Upper lobe of left lung (tissue), 6 donors: ENCODE measurements around the gene DNAJB6. TPM values are rescaled to one million over a fixed set of nuclear protein-coding genes. Genes with fewer than 3 reads are reported as not detected.
A peak's percentile ranks its signal among the peaks of the same experiment; 100 is the strongest.

Source experiments
- ATAC-seq, 2 donors: fragments of 200-7000 bp; cut with Tn5 transposase; one replicate each; pipeline ENCODE4 v1.9.1; 2022; ENCODE audit warnings: mild to moderate bottlenecking in 2 of 2, moderate library complexity in 2 of 2; ENCODE audit not compliant: low FRiP score in 2 of 2
- DNase-seq, 2 donors: peaks; one replicate each; pipeline ENCODE4 v3.0.0-alpha.2; 2019 to 2020
- H3K27ac ChIP-seq, 4 donors: fragments of 200-600 bp; sonication (generic); one replicate each; pipeline ENCODE4 v1.5.1; 2016 to 2019
- H3K27me3 ChIP-seq, 4 donors: fragments of 200-600 bp; sonication (generic); one replicate each; pipeline ENCODE4 v1.5.1; 2017 to 2019
- H3K36me3 ChIP-seq, 4 donors: fragments of 200-600 bp; sonication (generic); one replicate each; pipeline ENCODE4 v1.5.1; 2016 to 2019
- H3K4me1 ChIP-seq, 4 donors: fragments of 200-600 bp; sonication (generic); one replicate each; pipeline ENCODE4 v1.5.1; 2018 to 2019
- H3K4me3 ChIP-seq, 4 donors: fragments of 200-600 bp; sonication (generic); one replicate each; pipeline ENCODE4 v1.5.1; 2017 to 2019; ENCODE audit warnings: mild to moderate bottlenecking in 2 of 4, moderate library complexity in 1 of 4
- H3K9me3 ChIP-seq, 4 donors: fragments of 200-600 bp; sonication (generic); one replicate each; pipeline ENCODE4 v1.5.1; 2018 to 2019
- CTCF ChIP-seq, 6 experiments: fragments of 450-650 bp in 4 of 6; fragments of 200-600 bp in 2 of 6; sonication (generic) in 2 of 6; IDR thresholded peaks; one replicate each; pipeline ENCODE4 v1.5.1; 2016 to 2019; ENCODE audit warnings: antibody characterized with exemption in 6 of 6
- EP300 ChIP-seq, 4 donors: sonication (generic); formaldehyde crosslinking; IDR thresholded peaks; one replicate each; pipeline ENCODE4 v1.5.1; 2017; ENCODE audit warnings: antibody characterized with exemption in 4 of 4, control low read depth in 2 of 4
- POLR2A ChIP-seq, 4 donors: fragments of 450-650 bp; IDR thresholded peaks; one replicate each; pipeline ENCODE4 v1.5.1; 2016 to 2017; ENCODE audit warnings: antibody characterized with exemption in 4 of 4, mild to moderate bottlenecking in 2 of 4
- POLR2AphosphoS5 ChIP-seq, 2 donors: sonication (generic); formaldehyde crosslinking; IDR thresholded peaks; one replicate each; pipeline ENCODE4 v1.5.1; 2017; ENCODE audit warnings: antibody characterized with exemption in 2 of 2
- WGBS, 2 donors: methylation state at CpG; one replicate each; pipeline ENCODE4 v1.1.5; 2017 to 2018; 5-methylcytosine and 5-hydroxymethylcytosine counted together
- total RNA-seq, 6 donors: library from RNA; depleted of rRNA in 4 of 6; stranded (reverse); fragments of >200 nt in 4 of 6; gene quantifications; one replicate each; pipeline versions ENCODE4 v1.1.0 to v1.2.1, GENCODE V29; 2016 to 2021
- donor health status: DM: no; HTN: no; CAD: no; lungs with moderate emphysema.
- donor health status: DM: no; HTN: yes; CAD: no; lungs with severe emphysema.

The DNAJB6 gene
- total RNA-seq, 6 donors from 2014 or later: 64.1 to 99.6 (median 83.0) TPM

- no peak for DNase-seq
- TF ChIP-seq POLR2AphosphoS5 (IDR thresholded peaks at IDR 0.05) (no peak), POLR2A (IDR thresholded peaks at IDR 0.05) (no peak), EP300 (IDR thresholded peaks at IDR 0.05) (no peak), CTCF (IDR thresholded peaks at IDR 0.05) (no peak)
- H3K27me3 ChIP-seq: no peaks in the 10 kb centered on the region
- H3K36me3 ChIP-seq: no peaks in the 10 kb centered on the region
- peaks cover 32 to 79% (median 48%) of the 10 kb centered on the region in 4 donors for H3K4me1 ChIP-seq
- 84 to 90% methylated on average over 11 of the region's 11 CpGs for WGBS, 2 donors
- no peaks in the 10 kb centered on the region for H3K9me3 ChIP-seq
- peak in 1 of 2 donors; percentile 89 for ATAC-seq
- H3K27ac ChIP-seq: no peak overlapping the region
- no peak overlapping the region for H3K4me3 ChIP-seq
These were observed 10.6 kb downstream of the DNAJB6 start for GRCh38 chr7:157347217-157347904.

GRCh38 chr7:157348548-157348947, 11.7 kb downstream of the DNAJB6 start:
- TF ChIP-seq CTCF (IDR thresholded peaks at IDR 0.05) (no peak), POLR2A (IDR thresholded peaks at IDR 0.05) (no peak)
- 85% methylated on average over 11 of the region's 11 CpGs for WGBS, 2 donors

GRCh38 chr7:157352516-157352915, 15.7 kb downstream of the DNAJB6 start:
- H3K9me3 ChIP-seq: no peaks in the 10 kb centered on the region
- no peaks in the 10 kb centered on the region for H3K27me3 ChIP-seq
- no peaks in the 10 kb centered on the region for H3K36me3 ChIP-seq
- peaks cover 46 to 80% (median 61%) of the 10 kb centered on the region in 4 donors for H3K4me1 ChIP-seq
- WGBS, 2 donors: 44 to 69% methylated on average over 6 of the region's 6 CpGs
- DNase-seq (no peak), ATAC-seq (no peak)
- H3K4me3 ChIP-seq: no peak overlapping the region
- H3K27ac ChIP-seq: peak overlapping the region in 2 of 4 donors; percentile 22 to 45
- TF ChIP-seq POLR2AphosphoS5 (IDR thresholded peaks at IDR 0.05) (no peak), CTCF (IDR thresholded peaks at IDR 0.05) (no peak), EP300 (IDR thresholded peaks at IDR 0.05) (no peak)

More at GRCh38 chr7:157348548-157348947, 11.7 kb downstream of the DNAJB6 start:
- DNase-seq: no peak
- no peak for ATAC-seq
- Histone ChIP-seq H3K4me1 (peaks cover 38 to 79% (median 56%) of the 10 kb centered on the region in 4 donors), H3K9me3 (no peaks in the 10 kb centered on the region), H3K27me3 (no peaks in the 10 kb centered on the region), H3K36me3 (no peaks in the 10 kb centered on the region), H3K4me3 (no peak overlapping the region), H3K27ac (no peak overlapping the region)

GRCh38 chr7:157355784-157356511, 19.1 kb downstream of the DNAJB6 start:
- H3K4me3 ChIP-seq: no peak overlapping the region
- TF ChIP-seq POLR2AphosphoS5 (IDR thresholded peaks at IDR 0.05) (no peak), EP300 (IDR thresholded peaks at IDR 0.05) (no peak), CTCF (IDR thresholded peaks at IDR 0.05) (no peak), POLR2A (IDR thresholded peaks at IDR 0.05) (no peak)
- WGBS, 2 donors: 61 to 64% methylated on average over 12 to 15 of the region's 15 CpGs
- H3K9me3 ChIP-seq: no peaks in the 10 kb centered on the region
- no peaks in the 10 kb centered on the region for H3K27me3 ChIP-seq
- peak in 1 of 2 donors; percentile 16 for ATAC-seq
- DNase-seq: peak in 1 of 2 donors; percentile 22
- peaks cover 32 to 60% (median 48%) of the 10 kb centered on the region in 4 donors for H3K4me1 ChIP-seq
- H3K27ac ChIP-seq: peak overlapping the region in 1 of 4 donors; percentile 11
- peaks cover 0 to 25% (median 20%) of the 10 kb centered on the region in 4 donors for H3K36me3 ChIP-seq
